K562 (cell line): ENCODE measurements around the gene GAB2. TPM values are rescaled to one million over a fixed set of nuclear protein-coding genes. Genes with fewer than 3 reads are reported as not detected.

Experiments used
- BRCA1 ChIP-seq, 2 experiments: fragments of 450-650 bp in 1 of 2; sonication (generic) in 1 of 2; formaldehyde crosslinking in 1 of 2; IDR thresholded peaks; 2 replicates each; pipeline versions ENCODE4 v1.5.0 to v1.6.1; 2017 to 2020; ENCODE audit warnings: mild to moderate bottlenecking in 1 of 2, missing genetic modification reagents in 1 of 2
- CBX2 ChIP-seq: fragments of 200-600 bp; sonication (generic); IDR thresholded peaks from one replicate; pipeline ENCODE4 v1.6.1; 2012; ENCODE audit warnings: mild to moderate bottlenecking, low read length, inconsistent platforms; ENCODE audit not compliant: insufficient read depth, poor library complexity, severe bottlenecking
- CCAR2 ChIP-seq: fragments of 200-400 bp; formaldehyde crosslinking; IDR thresholded peaks from 2 replicates; pipeline ENCODE4 v1.6.1; 2017; ENCODE audit warnings: mild to moderate bottlenecking, low read depth, low read length
- GABPB2 ChIP-seq: fragments of 250-450 bp; sonication (Bioruptor Pico); conservative IDR thresholded peaks from 2 replicates; pipeline ENCODE4 v1.5.1; 2021; ENCODE audit warnings: mild to moderate bottlenecking
- HSF4 ChIP-seq: fragments of 250-450 bp; sonication (Bioruptor Pico); IDR thresholded peaks from 2 replicates; pipeline ENCODE4 v2.1.2; 2022; ENCODE audit warnings: mild to moderate bottlenecking, moderate library complexity, borderline replicate concordance
- MYBL2 ChIP-seq, 2 experiments: fragments of 450-650 bp in 1 of 2; sonication (generic) in 1 of 2; formaldehyde crosslinking in 1 of 2; IDR thresholded peaks; 2 replicates each; pipeline versions ENCODE4 v1.6.1 to v1.8.1; 2017 to 2022; ENCODE audit warnings: borderline replicate concordance in 1 of 2, inconsistent platforms in 1 of 2, low read depth in 1 of 2, mild to moderate bottlenecking in 1 of 2, missing genetic modification reagents in 1 of 2, moderate library complexity in 1 of 2
- NBN ChIP-seq: fragments of 450-650 bp; IDR thresholded peaks from 2 replicates; pipeline ENCODE4 v1.6.1; 2016; ENCODE audit warnings: low read depth, mild to moderate bottlenecking
- NRF1 ChIP-seq, 2 experiments: fragments of 450-650 bp; IDR thresholded peaks in 1 of 2; conservative IDR thresholded peaks in 1 of 2; 2 replicates each; pipeline ENCODE4 v1.6.1; 2014; ENCODE audit warnings: mild to moderate bottlenecking in 2 of 2
- POLR2H ChIP-seq: IDR thresholded peaks from 2 replicates; pipeline ENCODE4 v1.6.1; 2016; ENCODE audit warnings: missing genetic modification characterization, low read depth, mild to moderate bottlenecking, control low read depth, missing compliant biosample characterization, moderate library complexity
- XRCC3 ChIP-seq: fragments of 450-650 bp; IDR thresholded peaks from 2 replicates; pipeline ENCODE4 v1.6.1; 2017; ENCODE audit warnings: mild to moderate bottlenecking, moderate library complexity
- ZC3H11A ChIP-seq: IDR thresholded peaks from 2 replicates; pipeline ENCODE4 v1.6.1; 2012; ENCODE audit warnings: low read depth, low read length, improper control_type of control experiment
- ZEB2 ChIP-seq: fragments of 450-650 bp; IDR thresholded peaks from 2 replicates; pipeline ENCODE4 v1.6.1; 2016
- ZNF408 ChIP-seq: fragments of 250-450 bp; sonication (Bioruptor Pico); IDR thresholded peaks from 2 replicates; pipeline ENCODE4 v1.4.0; 2020; ENCODE audit warnings: low read depth, mild to moderate bottlenecking, moderate library complexity
- polyA plus RNA-seq, 8 experiments: library from polyadenylated mRNA; depleted of rRNA in 4 of 8; stranded (reverse) in 5 of 8; unstranded in 3 of 8; fragments of >200 nt; fragmentation: Nextera tagmentation in 2 of 8; fragmentation: Illumina TruSeq in 1 of 8; extraction: Ambion mirVana in 2 of 8; extraction: Trizol in 1 of 8; gene quantifications; 2 replicates each; pipeline versions ENCODE4 v1.2.1 to v1.2.3, GENCODE V29; 2011 to 2014; ENCODE audit warnings: inconsistent platforms in 1 of 8, missing spikeins in 1 of 8
- total RNA-seq, 7 experiments: library from RNA; depleted of rRNA in 6 of 7; stranded (reverse); fragments of >200 nt in 6 of 7; fragmentation: Illumina TruSeq in 2 of 7; extraction: Trizol in 2 of 7; gene quantifications; 2 replicates each; pipeline versions ENCODE4 v1.2.1 to v1.2.3, GENCODE V29; 2011 to 2021; ENCODE audit warnings: low replicate concordance in 1 of 7
- TF ChIP-seq, protein P1 (sequence below), 3 experiments: IDR thresholded peaks in 2 of 3; conservative IDR thresholded peaks in 1 of 3; 2 replicates each; pipeline ENCODE4 v1.5.1; 2011 to 2012; ENCODE audit warnings: low read length in 3 of 3, mild to moderate bottlenecking in 3 of 3, control low read depth in 2 of 3, improper control_type of control experiment in 1 of 3, inconsistent platforms in 1 of 3, low read depth in 1 of 3, mixed read lengths in 1 of 3, moderate library complexity in 1 of 3; ENCODE audit not compliant: insufficient read depth in 2 of 3
- TF ChIP-seq, protein P2 (sequence below): fragments of 250-450 bp; sonication (Bioruptor Pico); IDR thresholded peaks from 2 replicates; pipeline ENCODE4 v1.5.0; 2021; ENCODE audit warnings: mild to moderate bottlenecking, borderline replicate concordance
- TF ChIP-seq, protein P3 (sequence below), 2 experiments: IDR thresholded peaks; 2 replicates each; pipeline ENCODE4 v1.6.1; 2011; ENCODE audit warnings: borderline replicate concordance in 1 of 2, control low read depth in 1 of 2, low read depth in 1 of 2, low read length in 1 of 2, mild to moderate bottlenecking in 1 of 2, mixed read lengths in 1 of 2, moderate library complexity in 1 of 2; ENCODE audit not compliant: insufficient read depth in 1 of 2, insufficient read length in 1 of 2, poor library complexity in 1 of 2, severe bottlenecking in 1 of 2; ENCODE audit errors: extremely low read depth in 1 of 2
- TF ChIP-seq, protein P4 (sequence below): sonication (generic); formaldehyde crosslinking; IDR thresholded peaks from 2 replicates; pipeline ENCODE4 v1.8.0; 2022; ENCODE audit warnings: mild to moderate bottlenecking, missing genetic modification reagents

The GAB2 gene
- total and polyA plus RNA-seq, 9 of the 15 experiments (the other 6 are each of a cell fraction or from before 2014, with no cell fraction given) = 2.3 to 35.2 (median 16.1) TPM

DNA sequence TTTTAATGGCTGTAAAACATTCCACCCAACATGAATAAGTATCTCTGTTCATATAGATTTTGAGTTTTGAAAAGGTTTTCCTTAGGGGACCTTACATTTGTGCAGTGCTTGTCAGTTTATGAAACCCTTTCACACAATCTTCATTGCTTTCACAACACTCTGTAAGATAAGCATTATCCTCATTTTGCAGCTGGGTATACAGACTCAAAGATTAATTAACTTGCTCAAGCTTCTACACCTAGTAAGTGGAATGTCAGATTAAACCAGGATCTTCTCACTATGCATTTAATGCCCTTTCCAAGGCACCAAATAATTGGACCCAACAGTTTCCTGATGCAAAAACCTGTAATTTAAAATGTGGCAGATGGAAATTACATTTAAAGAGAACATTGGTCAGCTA, 11.6 kb upstream of the GAB2 start (continued):
- TF ChIP-seq, protein P1, sequence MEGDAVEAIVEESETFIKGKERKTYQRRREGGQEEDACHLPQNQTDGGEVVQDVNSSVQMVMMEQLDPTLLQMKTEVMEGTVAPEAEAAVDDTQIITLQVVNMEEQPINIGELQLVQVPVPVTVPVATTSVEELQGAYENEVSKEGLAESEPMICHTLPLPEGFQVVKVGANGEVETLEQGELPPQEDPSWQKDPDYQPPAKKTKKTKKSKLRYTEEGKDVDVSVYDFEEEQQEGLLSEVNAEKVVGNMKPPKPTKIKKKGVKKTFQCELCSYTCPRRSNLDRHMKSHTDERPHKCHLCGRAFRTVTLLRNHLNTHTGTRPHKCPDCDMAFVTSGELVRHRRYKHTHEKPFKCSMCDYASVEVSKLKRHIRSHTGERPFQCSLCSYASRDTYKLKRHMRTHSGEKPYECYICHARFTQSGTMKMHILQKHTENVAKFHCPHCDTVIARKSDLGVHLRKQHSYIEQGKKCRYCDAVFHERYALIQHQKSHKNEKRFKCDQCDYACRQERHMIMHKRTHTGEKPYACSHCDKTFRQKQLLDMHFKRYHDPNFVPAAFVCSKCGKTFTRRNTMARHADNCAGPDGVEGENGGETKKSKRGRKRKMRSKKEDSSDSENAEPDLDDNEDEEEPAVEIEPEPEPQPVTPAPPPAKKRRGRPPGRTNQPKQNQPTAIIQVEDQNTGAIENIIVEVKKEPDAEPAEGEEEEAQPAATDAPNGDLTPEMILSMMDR (IDR thresholded peaks at IDR 0.05 in 2 of 3, conservative IDR thresholded peaks at IDR 0.05 in 1 of 3; ENCODE audit: insufficient read depth in 2 of 3, low read depth in 1 of 3, low read length in 3 of 3) = no peak
- TF ChIP-seq, protein P2, sequence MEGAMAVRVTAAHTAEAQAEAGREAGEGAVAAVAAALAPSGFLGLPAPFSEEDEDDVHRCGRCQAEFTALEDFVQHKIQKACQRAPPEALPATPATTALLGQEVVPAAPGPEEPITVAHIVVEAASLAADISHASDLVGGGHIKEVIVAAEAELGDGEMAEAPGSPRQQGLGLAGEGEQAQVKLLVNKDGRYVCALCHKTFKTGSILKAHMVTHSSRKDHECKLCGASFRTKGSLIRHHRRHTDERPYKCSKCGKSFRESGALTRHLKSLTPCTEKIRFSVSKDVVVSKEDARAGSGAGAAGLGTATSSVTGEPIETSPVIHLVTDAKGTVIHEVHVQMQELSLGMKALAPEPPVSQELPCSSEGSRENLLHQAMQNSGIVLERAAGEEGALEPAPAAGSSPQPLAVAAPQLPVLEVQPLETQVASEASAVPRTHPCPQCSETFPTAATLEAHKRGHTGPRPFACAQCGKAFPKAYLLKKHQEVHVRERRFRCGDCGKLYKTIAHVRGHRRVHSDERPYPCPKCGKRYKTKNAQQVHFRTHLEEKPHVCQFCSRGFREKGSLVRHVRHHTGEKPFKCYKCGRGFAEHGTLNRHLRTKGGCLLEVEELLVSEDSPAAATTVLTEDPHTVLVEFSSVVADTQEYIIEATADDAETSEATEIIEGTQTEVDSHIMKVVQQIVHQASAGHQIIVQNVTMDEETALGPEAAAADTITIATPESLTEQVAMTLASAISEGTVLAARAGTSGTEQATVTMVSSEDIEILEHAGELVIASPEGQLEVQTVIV (CRISPR knock-in tag) = no peak
- peak; percentile 44; the same call in 1 of the 2 replicates for TF ChIP-seq POLR2H
- TF ChIP-seq NBN = 0 out of 2 replicates have a peak, but pooled peaks have one; percentile 29
- TF ChIP-seq, protein P3, sequence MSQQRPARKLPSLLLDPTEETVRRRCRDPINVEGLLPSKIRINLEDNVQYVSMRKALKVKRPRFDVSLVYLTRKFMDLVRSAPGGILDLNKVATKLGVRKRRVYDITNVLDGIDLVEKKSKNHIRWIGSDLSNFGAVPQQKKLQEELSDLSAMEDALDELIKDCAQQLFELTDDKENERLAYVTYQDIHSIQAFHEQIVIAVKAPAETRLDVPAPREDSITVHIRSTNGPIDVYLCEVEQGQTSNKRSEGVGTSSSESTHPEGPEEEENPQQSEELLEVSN (IDR thresholded peaks at IDR 0.05; ENCODE audit: borderline replicate concordance in 1 of 2, extremely low read depth in 1 of 2, insufficient read depth in 1 of 2, insufficient read length in 1 of 2, low read depth in 1 of 2, low read length in 1 of 2, poor library complexity in 1 of 2, severe bottlenecking in 1 of 2) = no peak
- no peak for TF ChIP-seq ZC3H11A
- TF ChIP-seq MYBL2 (IDR thresholded peaks at IDR 0.05; ENCODE audit: low read depth) = no peak
- TF ChIP-seq MYBL2 (CRISPR knock-in tag; IDR thresholded peaks at IDR 0.05; ENCODE audit: borderline replicate concordance) = no peak
- TF ChIP-seq ZEB2 = no peak; the same call in 1 of the 2 replicates
- no peak for TF ChIP-seq GABPB2
- no peak for TF ChIP-seq BRCA1 (IDR thresholded peaks at IDR 0.05)
- TF ChIP-seq BRCA1 (CRISPR knock-in tag; IDR thresholded peaks at IDR 0.05) = no peak
- TF ChIP-seq HSF4 (CRISPR knock-in tag) = no peak
- TF ChIP-seq CCAR2 = no peak
- no peak for TF ChIP-seq ZNF408 (CRISPR knock-in tag)
- no peak for TF ChIP-seq CBX2
- 0 out of 4 replicates have a peak, but pooled peaks of 1 of the 2 experiments have one; percentile 26 for TF ChIP-seq NRF1 (conservative IDR thresholded peaks at IDR 0.05 in 1 of 2, IDR thresholded peaks at IDR 0.05 in 1 of 2)
- TF ChIP-seq, protein P4, sequence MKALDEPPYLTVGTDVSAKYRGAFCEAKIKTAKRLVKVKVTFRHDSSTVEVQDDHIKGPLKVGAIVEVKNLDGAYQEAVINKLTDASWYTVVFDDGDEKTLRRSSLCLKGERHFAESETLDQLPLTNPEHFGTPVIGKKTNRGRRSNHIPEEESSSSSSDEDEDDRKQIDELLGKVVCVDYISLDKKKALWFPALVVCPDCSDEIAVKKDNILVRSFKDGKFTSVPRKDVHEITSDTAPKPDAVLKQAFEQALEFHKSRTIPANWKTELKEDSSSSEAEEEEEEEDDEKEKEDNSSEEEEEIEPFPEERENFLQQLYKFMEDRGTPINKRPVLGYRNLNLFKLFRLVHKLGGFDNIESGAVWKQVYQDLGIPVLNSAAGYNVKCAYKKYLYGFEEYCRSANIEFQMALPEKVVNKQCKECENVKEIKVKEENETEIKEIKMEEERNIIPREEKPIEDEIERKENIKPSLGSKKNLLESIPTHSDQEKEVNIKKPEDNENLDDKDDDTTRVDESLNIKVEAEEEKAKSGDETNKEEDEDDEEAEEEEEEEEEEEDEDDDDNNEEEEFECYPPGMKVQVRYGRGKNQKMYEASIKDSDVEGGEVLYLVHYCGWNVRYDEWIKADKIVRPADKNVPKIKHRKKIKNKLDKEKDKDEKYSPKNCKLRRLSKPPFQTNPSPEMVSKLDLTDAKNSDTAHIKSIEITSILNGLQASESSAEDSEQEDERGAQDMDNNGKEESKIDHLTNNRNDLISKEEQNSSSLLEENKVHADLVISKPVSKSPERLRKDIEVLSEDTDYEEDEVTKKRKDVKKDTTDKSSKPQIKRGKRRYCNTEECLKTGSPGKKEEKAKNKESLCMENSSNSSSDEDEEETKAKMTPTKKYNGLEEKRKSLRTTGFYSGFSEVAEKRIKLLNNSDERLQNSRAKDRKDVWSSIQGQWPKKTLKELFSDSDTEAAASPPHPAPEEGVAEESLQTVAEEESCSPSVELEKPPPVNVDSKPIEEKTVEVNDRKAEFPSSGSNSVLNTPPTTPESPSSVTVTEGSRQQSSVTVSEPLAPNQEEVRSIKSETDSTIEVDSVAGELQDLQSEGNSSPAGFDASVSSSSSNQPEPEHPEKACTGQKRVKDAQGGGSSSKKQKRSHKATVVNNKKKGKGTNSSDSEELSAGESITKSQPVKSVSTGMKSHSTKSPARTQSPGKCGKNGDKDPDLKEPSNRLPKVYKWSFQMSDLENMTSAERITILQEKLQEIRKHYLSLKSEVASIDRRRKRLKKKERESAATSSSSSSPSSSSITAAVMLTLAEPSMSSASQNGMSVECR (CRISPR knock-in tag) = no peak
- TF ChIP-seq XRCC3 = no peak
